Stimulated activated memory B cell treated with anti-CD40 and anti-IgM and Interleukin-4, amounts not matched to agents 10 μg/mL and 1 μg/mL and 100 μg/mL, for 72 hours (primary cell): ENCODE data around the gene PDCD6IP.

Experiments used
- ATAC-seq: fragments of 150-1000 bp; cut with Tn5 transposase; 2 replicates; pipeline ENCODE4 v1.10.0; 2021
- H3K27ac Mint-ChIP-seq: one replicate; pipeline ENCODE4 v1.8.0; 2022; ENCODE audit warnings: mild to moderate bottlenecking, mixed read lengths
- H3K27me3 Mint-ChIP-seq: one replicate; pipeline ENCODE4 v1.8.0; 2022; ENCODE audit warnings: mixed read lengths
- H3K36me3 Mint-ChIP-seq: one replicate; pipeline ENCODE4 v1.8.0; 2022; ENCODE audit warnings: mixed read lengths
- H3K4me1 Mint-ChIP-seq: one replicate; pipeline ENCODE4 v1.8.0; 2022; ENCODE audit warnings: mixed read lengths
- H3K4me3 Mint-ChIP-seq: one replicate; pipeline ENCODE4 v1.8.0; 2022; ENCODE audit warnings: mild to moderate bottlenecking, moderate library complexity, mixed read lengths
- H3K9me3 Mint-ChIP-seq: one replicate; pipeline ENCODE4 v1.8.0; 2022; ENCODE audit warnings: mixed read lengths

The PDCD6IP gene

GRCh38 chr3:33914731-33915379, 116.4 kb downstream of the PDCD6IP start:
- H3K27me3 Mint-ChIP-seq = peaks cover 17% of the 10 kb centered on the region
- H3K36me3 Mint-ChIP-seq = no peaks in the 10 kb centered on the region
- no peaks in the 10 kb centered on the region for H3K9me3 Mint-ChIP-seq
- H3K27ac Mint-ChIP-seq = no peak overlapping the region
- ATAC-seq = no peak
- no peak overlapping the region for H3K4me3 Mint-ChIP-seq
- H3K4me1 Mint-ChIP-seq = peaks cover 6% of the 10 kb centered on the region

- H3K4me1 Mint-ChIP-seq = peaks cover 6% of the 10 kb centered on the region
- H3K27me3 Mint-ChIP-seq = peaks cover 17% of the 10 kb centered on the region
- no peaks in the 10 kb centered on the region for H3K9me3 Mint-ChIP-seq
- H3K27ac Mint-ChIP-seq = no peak overlapping the region
- peak; percentile 37 for ATAC-seq
- H3K4me3 Mint-ChIP-seq = no peak overlapping the region
- no peaks in the 10 kb centered on the region for H3K36me3 Mint-ChIP-seq
Measured at GRCh38 chr3:33915796-33916546, 117.5 kb downstream of the PDCD6IP start.

GRCh38 chr3:33918126-33918756, 119.8 kb downstream of the PDCD6IP start:
- peaks cover 6% of the 10 kb centered on the region for H3K4me1 Mint-ChIP-seq

More at GRCh38 chr3:33918126-33918756, 119.8 kb downstream of the PDCD6IP start:
- no peak overlapping the region for H3K4me3 Mint-ChIP-seq
- peaks cover 17% of the 10 kb centered on the region for H3K27me3 Mint-ChIP-seq
- no peaks in the 10 kb centered on the region for H3K36me3 Mint-ChIP-seq
- H3K27ac Mint-ChIP-seq = no peak overlapping the region
- H3K9me3 Mint-ChIP-seq = no peaks in the 10 kb centered on the region
- no peak for ATAC-seq
